CD4-positive, alpha-beta T cell treated with Interleukin-2 at 100 ng/mL for 4 hours (primary cell): Measurements from ENCODE around the gene TMEM176B.

Source experiments
- DNase-seq: peaks from one replicate; pipeline ENCODE4 v3.0.0-alpha.2; 2020; ENCODE audit warnings: low spot score

TMEM176B gene

DNA sequence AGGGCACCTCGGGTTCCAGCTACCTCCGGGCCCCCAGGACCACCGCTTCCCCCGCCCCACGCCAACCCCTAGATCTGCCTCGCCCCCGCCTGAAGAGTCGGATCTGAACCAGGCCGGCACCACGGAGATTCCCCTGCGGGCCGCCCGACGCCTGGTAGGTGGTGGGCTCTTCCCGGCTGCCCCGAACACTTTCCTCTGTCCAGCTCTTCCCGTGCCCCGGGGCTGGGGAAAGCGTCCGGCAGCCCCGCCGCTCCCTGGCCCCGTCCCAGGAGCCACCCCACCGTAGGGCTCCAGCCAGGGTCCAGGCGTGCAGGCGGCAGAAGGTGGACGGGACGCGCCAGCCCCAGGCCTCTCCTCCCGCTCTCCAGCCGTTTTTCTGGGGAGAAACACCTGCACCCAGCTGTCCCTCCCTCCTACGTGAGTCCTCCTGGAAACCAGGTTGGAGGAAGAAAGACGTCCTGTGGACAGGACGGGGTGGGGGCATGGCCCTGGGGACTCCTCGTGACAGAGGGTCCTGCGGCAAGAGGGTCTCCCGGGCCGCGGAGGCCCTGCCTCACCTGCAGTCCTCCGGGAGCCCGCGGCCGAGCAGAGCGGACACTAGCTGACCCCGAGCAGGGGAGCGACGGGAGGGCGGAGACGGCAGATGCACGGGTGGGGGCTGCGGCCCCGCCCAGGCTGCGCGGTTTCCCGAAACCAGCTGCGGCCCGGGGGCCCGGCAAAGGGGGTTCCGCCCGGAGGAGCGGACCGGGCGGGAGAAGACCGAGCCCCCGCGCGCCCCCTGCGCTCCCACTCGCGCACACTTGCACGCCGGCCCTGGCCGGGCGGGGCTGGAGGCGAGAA lies at the start of gene TMEM176B:
TSS of gene TMEM176B (minus strand) at position 624 of the 840 bp plus-strand sequence. CDS start 3,795 bp downstream, outside the sequence.
- DNase-seq, result no peak

DNA sequence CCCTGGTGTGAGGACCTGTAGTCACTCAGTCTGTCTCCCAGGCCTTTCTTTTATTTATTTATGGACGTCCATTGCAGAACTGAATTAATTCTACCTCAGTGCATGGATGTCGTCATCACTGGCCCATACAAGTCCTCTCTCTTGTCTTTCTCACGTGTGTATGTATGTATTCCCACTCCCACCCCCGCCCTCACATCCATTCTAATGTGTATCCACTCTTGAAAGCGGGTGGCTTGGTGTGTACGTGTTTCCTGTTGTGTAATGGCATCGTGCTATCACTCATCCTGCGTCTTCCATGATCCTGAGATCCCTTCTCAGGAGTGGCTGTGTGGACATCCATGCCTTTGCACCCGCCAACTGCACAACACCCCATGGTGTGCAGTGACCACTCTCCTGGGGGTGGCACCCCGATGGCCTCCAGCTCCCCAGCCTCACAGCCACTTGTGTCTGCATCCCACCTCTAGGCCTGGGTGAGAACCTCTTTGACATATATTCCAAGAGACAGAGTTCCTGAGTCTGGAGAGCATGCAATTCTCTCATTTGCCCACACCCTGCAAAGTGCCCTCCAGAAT lies 49.1 kb upstream of the TMEM176B start:
- DNase-seq, result no peak

DNA sequence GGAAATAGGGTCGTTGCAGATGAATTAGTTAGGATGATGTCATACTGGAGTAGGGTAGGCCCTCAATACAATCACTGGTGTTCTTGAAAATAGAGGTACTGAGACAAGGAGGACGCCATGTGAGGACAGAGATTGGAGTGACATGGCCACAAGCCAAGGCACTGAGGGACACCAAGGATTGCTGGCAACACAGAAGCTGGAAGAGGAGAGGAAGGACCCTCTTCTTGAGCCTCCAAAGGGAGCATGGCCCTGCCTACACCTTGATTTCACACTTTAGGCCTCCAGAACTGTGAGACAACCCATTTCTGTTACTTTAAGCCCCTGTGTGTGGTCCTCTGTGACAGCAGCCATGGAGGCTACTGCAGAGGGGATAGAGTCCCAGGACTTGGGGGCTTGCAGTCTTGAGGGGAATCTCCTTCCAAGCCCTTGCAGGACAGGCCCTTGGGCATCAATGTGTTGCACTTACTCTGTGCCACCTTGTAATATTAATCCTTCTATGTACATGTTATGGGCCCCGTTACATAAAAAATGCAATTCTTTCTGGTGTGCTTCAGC lies 48.5 kb upstream of the TMEM176B start:
- DNase-seq, result no peak

DNA sequence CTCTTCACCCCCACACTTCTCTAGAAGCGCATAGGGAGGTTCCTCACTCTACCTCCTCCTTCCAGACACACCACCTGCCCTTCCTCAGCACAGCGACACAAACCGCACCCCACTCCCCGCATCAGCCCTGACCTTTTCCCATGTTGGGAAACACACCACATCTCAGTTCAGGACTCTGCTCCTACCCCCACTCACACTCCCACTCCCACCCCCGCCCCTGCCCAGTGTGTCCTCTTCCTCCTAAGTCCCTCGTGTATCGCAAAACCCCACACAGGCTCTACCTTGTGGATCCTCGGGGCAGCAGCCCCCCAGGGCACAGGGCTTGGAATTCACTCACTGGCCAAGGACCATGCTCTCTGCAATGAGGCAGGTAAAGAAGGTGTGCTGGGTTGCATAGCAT lies 47.9 kb upstream of the TMEM176B start:
- DNase-seq, result no peak

DNA sequence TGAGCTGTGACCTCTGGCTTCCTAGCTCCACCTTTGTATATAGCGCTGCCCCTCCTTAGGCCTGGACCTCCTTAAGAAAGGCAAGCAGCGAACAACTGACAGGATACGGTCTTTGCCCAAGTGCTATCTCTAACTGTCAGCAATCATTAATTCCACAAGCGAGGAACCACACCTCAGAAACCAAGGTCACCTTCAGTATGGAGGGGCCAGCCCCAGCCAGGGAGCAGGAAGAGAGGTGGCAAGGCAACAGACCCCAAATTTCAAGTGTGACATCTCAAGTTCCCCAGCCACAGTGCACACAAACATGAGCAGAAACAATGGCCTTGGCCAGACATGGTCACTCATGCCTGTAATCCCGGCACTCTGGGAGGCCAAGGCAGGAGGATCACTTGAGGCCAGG lies 47.4 kb upstream of the TMEM176B start:
- no peak for DNase-seq

DNA sequence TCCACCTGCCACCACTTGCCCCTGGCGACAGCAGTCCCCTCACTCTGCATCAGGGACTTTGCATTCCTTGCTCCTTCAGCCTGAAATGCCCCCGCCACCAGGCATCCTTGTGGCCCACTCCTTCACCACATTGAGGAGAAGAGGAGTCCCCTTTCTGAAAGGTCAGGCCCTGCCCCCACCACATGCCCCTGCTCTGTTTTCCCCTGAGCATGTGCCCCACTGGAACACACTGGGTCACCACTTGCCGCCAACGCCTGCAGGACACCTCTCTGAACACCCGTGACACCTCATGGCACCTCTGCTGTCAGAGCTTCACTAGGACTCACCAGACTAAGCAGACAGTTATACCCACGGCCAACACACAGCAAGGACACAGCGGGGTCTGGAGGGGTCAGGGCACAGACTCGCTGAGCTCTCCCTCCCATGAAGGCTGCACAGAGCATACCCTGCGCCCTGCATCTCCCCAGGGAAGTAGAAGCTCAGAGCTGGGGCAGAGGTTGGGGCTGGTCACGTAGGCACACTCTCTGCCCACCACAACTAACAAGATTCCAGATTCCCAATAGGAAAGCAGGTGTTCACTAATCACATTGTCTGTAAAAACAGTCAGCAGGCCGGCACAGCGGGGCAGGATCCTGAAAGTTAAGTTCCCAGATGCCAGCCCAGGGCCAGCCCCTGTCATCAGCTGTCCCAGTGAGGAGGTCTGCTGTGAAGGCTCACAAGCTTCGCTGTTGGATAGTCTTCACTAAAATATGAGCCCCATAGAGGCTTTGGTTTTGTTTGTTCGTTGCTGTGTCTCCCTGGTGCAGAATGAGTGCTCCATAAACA lies 46.3 kb upstream of the TMEM176B start:
- no peak for DNase-seq

DNA sequence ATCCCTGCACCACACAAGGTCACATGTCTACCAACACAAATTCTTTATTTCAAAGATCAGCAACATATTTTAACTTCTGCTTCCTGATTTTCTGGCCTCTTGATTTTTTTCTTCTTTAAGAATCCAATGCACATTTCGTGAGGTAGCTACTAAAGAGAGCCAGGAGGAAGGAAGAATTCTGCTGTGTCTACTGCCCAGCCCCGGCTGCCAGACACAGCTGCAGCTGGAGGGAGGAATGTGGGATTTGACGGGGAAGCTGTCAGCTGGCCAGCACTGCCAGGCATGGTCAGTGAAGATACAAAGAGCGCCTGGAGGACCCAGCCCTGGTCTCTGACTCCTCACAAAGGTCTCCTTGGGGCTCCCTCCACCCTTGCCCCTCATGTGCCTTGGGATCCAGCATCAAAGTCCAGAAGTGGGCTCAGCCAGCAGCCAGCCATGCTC lies 45.3 kb upstream of the TMEM176B start:
- DNase-seq, result no peak

DNA sequence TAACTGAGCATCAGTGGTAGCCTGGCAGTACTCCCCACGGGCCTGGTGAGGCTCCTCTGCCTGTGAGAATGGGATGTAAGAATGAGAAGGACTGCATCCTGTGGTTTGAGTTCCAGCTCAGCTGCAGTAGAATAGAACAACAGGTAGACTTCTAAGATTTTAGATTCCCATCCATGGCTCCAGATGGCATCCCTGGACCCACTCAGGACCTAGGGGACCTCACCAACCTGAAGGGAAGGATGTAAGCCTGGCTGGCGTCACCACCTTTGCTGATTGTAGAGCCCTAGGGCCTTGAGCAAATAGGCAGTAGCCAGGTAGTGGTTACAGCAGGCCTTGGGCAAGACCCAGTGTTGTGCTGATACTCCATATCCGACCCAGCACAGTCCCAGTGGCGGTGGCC lies 42.6 kb upstream of the TMEM176B start:
- no peak for DNase-seq

DNA sequence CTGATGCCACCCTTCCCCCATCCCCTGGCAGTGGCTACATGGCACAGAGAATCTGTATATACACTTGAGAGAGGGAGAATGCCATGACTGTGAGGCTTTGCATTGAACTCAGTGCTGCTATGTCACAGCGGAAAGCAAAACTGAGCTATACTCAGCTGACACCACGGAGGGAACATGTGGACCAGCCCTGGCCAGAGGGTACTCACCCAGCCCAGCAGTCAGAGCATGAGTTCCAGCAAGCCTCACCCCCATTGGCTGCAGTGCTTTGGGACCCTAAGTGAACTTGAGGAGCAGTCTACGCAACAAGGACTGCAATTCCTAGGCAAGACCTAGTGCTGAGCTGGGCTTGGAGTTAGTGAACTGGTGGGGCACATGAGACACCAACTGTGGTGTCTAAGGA lies 41.9 kb upstream of the TMEM176B start:
- no peak for DNase-seq

DNA sequence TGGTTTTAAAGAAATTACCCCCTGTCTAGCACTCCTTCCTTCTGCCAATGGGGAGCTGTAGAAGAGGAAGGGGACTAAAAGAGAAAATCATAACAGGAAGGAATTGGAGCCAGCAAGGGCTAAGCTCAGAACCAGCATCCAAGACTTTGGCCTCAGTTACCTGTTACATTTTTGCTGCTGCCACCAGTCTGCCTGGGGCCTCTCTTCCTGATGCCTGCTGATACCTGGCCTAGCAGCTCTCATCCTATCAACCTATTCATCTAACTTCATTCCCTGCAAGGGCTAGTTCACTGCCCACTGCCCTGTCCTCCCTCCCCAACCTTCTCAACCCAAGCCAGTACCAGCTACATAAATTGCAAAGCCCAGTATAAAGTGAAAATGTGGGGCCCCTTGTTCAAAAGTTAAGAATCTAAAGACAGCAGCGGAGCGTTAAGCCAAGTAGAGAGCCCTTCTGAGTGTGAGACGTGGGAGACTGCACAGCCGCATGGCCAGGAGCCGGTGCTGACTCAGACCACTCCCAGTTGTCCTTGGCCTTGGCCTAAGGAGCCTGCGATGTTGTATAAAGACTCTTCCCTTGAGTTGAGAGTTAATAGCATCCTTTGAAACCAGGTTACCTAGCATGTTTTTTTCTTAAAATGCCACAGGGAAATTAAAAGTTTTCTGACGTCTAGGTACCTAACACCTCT lies 38.9 kb upstream of the TMEM176B start:
- no peak for DNase-seq

DNA sequence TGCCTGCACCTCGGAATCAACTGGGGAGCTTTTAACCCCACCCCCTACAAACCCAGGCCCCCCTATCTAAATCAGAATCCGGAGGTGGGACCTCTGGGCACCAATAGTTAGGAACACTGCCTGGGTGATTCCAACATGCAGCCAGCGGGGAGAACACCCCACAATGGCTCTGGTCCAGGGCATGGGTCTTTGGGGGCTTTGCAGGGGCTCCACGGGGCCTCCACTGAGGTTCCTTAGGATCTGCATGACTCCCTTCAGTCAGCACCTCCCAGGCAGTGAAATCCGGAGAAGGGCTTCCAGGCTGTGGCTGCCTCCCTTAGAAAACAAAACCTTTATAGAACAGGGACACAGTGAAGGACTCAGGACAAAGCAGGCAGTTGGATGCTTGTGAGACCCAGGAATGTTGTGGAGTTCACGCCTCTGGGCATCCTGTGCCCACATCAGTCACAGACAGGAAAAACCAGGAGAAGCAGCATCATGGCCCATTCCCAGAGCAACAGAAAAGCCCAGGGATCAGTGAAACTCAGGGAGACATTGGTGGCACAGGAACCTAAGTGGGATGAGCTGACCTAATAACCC lies 35.6 kb upstream of the TMEM176B start:
- no peak for DNase-seq

DNA sequence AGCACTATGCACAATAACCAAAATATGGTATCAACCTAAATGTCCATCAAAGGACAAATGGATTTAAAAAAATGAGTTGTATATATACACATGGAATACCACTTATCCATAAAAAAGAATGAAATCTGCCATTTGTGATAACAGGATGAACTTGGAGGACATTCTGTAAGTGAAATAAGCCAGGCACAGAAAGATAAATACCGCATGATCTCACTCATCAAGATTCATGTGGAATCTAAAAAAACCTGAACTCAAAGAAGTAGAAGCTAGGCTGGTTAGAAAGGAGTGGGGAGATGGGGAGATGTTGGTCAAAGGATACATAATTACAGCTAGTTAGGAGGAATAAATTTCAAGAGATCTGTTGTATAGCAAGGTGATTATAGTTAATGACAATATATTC lies 34.9 kb upstream of the TMEM176B start:
- no peak for DNase-seq

DNA sequence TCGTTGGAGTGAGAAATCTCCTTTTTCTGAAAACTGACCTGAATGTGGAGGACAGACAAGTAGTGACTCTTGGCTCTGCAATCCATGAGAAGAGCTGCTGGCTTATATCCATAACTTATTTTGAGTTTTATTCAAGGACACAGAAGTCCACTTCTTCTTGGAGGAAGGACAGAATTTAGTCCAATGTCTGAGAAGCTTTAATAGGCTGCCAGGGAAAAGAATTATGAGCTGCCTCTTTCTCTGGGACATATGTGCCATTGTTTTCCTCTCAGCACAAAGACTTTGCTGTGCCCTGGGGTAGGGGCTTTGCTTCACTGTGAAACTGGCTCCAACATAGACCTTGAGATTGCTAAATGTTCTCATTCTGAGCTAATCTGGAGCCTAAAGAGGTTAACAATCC lies 31.7 kb upstream of the TMEM176B start:
- no peak for DNase-seq

DNA sequence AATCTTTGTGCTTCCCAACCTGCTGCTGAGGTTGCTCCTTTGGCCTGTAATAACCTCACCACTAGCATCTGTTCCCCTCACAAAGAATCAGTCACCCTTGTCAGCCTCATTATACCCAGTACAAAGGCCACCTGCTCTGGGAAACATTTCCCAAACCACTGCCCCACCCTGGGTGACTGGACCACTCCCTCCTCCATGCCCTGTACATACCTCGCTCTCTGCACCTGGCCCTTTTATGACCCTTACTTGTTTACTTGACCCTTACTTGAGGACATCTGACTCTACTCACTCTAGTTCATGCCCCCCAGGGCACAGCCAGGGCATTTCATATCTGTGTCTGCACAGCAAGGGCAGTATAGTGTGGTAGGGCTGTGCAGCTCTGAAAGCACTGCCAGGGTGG lies 30.8 kb upstream of the TMEM176B start:
- no peak for DNase-seq

DNA sequence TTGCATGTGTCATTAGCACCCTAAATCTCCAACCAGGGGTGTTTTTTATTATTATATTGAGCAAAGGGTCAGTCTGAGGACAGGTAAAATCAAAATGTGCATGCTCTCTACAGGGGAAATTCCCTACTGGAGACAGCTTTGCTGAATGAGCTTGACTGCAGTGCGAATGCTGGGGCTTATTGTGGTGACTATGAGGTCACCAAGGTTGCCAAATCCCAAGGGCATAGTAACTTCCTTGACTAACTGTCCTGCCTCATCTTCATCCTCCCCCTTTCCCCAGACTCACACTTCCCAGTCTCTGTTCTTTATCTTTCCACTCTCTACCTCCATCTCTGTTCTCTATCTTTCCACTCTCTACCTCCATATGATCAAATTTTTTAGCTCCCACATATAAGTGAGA lies 29.3 kb upstream of the TMEM176B start:
- no peak for DNase-seq

DNA sequence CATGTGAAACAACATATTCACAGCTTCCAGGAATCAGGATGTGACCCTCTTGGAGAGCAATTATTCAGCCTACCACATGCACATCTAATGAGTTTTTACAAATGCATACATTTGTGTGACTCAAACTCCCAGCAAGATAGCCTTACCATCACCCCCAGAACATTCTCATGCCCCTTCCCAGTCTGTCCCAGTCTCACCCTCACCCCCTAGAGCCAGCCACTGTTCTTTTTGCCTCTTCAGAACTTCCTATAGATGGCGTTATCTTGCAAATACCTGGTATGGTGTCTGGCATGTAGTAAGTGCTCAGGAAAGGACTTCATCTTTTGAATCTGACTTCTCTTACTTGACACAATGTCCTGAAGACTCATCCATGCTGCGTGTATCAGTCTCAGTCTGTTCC lies 28.2 kb upstream of the TMEM176B start:
- no peak for DNase-seq

DNA sequence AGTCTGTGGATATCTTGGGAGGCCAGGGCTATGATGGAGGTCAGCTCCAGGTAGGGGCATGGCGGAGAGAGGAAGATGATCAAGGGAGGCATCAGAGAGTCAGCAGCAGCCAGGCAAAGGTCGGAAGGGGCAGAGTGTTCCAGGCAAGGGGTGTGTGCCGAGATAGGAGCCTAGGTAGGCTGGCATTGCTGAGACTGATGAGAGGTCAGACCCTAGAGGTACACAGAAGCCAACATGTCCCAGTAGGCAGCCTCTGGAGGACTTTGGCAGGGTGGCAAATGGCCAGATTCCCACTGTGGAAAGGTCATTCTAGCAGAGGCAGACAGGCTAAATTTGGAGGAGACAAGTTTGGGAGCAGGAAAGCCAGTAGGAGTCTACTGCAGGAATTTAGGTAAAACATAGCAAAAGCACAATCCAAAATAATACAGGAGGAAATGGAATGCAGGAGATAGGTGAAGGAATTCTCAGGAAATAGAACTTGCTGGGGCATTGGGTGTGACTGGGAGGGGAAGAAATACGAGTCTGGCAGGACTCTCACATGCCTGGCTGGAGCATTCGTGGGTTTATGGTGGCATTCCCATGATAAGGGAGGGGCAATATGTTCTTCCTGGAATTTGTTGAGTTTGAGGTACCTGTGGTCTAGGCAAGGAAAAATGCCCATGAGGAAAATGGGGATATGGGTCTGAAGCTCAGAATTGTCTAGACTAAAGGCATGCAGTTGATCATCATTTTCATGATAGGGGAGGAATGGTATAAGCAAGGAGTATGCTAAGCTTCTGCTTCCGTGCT lies 26.1 kb upstream of the TMEM176B start:
- DNase-seq, result no peak

DNA sequence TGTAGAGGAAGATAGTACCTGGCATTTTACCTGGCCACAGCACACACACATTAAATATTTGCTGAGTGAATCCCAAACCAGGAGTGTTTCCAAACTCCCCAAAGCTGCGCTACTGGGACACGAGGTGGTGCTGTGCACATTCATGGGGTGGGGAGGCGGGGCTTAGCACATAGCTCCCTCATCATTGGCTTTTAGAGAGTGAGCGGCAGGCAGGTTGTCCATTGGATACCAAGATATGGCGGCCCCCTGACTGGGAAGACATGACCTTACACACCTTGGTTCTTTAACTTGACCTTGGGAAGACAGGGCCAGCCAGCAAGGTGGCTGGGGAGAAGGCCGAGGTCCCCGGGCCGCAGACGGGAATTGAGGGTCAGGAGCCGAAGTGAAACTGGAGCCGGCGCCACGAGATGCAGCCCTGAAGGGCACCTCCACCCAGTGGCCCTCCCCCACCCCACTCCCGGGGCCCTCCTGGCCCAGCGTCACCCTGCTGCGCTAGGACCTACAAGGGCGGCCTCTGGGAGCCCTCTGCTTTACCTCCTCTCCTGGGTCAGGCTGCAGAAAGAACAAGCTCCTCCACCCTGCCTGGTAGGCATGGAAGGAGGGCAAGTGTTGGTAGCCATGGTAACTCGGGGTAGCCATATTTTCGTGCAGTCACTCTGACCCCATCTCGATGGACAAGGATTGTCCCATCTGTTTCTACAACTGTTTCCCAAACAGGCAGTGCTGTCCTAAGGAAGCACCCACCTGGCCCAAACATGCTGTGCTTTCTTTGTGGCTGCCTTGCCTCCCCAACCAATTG lies 24.4 kb upstream of the TMEM176B start:
- DNase-seq, result no peak

DNA sequence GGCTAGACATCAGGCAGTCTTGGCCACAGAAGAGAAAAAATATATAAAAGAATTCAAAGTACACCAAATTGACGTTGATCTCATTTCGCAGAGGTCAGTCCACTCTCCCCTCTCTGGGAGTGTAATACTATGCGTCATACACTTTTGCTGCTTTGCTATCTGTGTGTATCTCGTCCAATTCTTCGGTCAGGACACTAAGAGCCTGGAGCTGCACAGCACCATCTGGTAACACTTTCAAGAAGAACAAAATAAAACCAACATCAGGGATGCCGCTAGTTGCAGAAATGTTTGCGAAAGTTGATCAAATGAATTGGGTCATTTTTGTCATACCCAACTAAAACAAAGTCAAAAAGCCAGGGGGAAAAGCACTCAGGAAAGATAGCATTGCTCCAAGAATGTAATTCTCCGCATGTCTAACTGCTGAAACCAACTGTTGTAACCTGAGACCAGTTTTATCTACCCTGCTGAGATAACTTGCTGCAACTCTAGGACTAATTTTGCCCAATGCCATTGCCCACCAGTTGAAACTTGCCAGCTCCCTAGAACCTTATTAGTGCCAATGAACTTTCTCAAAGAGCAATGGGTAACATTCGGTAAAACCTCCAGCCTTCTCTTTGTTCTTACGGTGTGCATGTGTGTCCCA lies 23.4 kb upstream of the TMEM176B start:
- no peak for DNase-seq
